Measurements from ENCODE around the gene S100A5.

S100A5 gene

DNA sequence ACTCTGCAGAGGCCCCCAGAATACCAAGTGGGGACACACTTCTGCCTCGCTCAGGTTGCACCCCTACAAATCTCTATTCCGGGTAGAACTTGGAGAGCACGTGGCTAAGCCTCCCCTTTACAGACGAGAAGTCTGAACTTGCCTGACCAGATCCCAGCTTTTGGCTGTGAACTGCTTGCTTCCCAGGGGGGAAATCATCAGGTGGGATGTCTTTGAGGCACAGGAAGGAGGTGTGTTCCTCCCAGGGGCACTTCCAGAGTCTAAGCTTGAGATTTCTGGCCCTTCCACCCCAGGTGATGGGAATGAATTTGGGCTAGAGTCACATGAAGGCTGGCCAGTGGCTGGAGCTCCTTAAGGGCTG, 9.6 kb upstream of the S100A5 start:
- DNase-seq (ENCODE audit: low read depth) = no peak
- H3K4me3 ChIP-seq (ENCODE audit: low read depth, low read length) = no peak overlapping the region
- TF ChIP-seq, protein P1, sequence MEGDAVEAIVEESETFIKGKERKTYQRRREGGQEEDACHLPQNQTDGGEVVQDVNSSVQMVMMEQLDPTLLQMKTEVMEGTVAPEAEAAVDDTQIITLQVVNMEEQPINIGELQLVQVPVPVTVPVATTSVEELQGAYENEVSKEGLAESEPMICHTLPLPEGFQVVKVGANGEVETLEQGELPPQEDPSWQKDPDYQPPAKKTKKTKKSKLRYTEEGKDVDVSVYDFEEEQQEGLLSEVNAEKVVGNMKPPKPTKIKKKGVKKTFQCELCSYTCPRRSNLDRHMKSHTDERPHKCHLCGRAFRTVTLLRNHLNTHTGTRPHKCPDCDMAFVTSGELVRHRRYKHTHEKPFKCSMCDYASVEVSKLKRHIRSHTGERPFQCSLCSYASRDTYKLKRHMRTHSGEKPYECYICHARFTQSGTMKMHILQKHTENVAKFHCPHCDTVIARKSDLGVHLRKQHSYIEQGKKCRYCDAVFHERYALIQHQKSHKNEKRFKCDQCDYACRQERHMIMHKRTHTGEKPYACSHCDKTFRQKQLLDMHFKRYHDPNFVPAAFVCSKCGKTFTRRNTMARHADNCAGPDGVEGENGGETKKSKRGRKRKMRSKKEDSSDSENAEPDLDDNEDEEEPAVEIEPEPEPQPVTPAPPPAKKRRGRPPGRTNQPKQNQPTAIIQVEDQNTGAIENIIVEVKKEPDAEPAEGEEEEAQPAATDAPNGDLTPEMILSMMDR (IDR thresholded peaks at IDR 0.05; ENCODE audit: insufficient read depth, low read depth, low read length, missing control alignments) = no peak

DNA sequence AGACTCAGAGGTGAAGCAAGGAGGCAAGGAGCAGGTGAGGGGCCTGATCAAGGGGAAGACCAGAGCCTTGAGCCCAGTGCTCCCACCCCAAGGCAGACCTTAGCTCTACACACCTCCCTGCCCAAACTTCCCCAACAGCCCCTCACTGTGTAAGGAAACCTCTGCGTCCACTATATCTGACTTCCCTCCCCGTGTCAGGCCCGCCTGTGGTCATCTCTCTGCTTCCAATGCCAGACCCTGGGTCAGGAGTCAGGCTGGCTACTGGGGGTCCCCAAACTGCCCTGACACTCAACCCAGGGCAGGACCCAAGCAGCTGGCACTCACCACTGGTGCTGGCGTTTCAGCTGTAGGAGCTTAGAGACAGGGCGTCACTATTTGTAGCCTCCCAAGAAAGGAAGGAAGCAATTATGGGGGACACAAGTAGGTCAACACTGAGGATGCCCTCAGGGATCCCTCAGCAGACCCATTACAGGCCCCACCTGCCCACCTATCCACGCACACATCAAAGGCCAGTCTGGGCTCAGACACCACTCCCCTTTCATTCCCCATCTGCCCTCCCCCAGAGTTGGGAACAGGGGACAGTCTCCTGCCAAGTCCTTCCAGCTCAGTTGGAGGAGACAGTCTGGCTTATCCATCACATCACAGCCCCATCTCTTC, 9.1 kb upstream of the S100A5 start:
- no peak overlapping the region for H3K4me3 ChIP-seq (ENCODE audit: low read depth, low read length)
- TF ChIP-seq, protein P1 (IDR thresholded peaks at IDR 0.05; ENCODE audit: insufficient read depth, low read depth, low read length, missing control alignments) = no peak
- no peak for DNase-seq (ENCODE audit: low read depth)

DNA sequence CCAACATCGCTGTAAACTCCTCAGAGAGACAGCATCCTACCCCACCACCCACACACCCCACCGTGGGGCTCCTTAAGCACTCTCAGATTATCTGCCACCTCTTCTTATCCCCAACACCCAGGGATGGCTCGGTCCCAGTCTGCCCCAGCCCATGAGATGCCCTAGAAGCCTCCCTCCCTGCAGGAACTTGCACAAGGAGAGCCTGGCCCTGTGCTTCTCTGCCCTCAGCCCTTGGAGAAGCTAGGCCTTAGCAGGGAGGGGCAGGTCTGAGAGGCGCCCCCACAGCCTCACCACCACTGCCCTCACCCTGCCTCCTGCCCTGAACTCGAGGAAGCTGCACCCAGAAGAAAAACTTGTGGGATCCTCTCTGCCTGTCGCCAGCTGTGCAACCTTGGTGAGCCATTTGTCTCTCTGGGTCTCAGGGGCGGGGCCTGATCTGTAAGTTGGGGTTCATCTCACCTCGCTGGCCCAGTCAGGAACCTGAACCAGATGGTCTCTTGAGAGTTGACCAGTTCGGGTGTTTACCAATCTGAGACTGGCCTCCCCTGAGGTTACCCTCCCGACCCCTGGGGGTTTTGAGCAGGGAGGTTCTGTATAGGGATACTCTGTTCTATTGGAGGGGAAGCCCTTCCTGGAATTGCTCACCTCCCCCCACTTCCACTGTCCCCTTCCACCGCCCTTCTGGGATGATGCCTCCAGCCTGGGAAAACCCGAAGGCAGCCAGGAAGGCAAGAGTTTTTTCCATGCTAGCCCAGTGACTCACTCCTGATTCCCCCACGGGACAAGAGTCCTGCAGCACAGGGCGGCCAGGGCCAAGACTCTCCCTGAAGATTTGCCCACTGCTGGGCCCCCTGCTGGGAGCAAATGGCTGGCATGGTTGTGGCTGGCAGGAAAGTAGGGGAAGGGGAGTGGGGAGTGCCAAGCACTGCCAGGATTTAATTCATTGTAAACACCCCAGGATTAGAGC, 8.3 kb upstream of the S100A5 start, which contains the start of gene S100A3:
Gene S100A3 (minus strand): TSS at position 537 of the 967 bp plus-strand sequence. CDS start 773 bp downstream, outside the sequence.
- DNase-seq (ENCODE audit: low read depth) = no peak
- TF ChIP-seq, protein P1 (IDR thresholded peaks at IDR 0.05; ENCODE audit: insufficient read depth, low read depth, low read length, missing control alignments) = no peak
- H3K4me3 ChIP-seq (ENCODE audit: low read depth, low read length) = no peak within 1 kb of the TSS

GRCh38 chr1:153547560-153548551, 7.1 kb upstream of the S100A5 start:
- TF ChIP-seq, protein P1 (IDR thresholded peaks at IDR 0.05; ENCODE audit: insufficient read depth, low read depth, low read length, missing control alignments) = no peak
- no peak overlapping the region for H3K4me3 ChIP-seq (ENCODE audit: low read depth, low read length)
- DNase-seq (ENCODE audit: low read depth) = no peak

DNA sequence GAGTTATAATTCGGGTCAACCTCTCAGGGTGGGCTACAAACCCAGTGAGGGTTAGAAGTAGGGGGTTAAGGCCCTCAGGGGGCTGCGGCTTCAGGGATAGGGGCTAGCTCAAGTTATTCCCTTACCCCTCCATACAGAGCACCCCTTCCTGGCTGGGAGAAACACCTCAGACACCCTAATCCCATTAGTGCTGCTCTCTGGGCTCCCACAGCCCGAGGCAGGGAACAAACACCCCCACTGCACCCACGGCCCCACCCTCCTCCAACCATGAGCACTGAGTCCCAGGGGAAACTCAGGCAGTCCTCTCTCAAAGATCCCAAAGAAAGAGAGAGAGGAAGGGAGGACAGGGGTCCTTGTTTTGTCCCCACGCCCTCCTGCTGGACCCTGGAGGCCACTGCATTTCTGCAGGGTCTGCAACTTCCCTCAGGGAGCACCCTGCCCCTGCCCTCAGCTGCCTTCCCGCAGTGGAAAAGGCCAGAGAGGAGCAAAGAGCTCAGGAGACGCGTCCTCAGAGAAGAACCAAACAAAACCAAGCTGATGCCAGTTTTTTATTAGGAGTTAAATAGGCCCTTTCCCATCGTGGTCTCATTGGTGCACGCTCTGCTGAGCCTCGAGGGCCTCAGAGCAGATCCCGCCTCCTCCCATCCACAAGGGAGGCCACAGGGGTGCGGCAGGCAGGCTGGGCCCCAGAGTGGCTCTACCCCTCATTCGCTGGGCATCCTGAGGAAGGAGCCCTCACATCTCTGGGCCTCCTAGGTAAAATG, 6.2 kb upstream of the S100A5 start:
- TF ChIP-seq, protein P1 (IDR thresholded peaks at IDR 0.05; ENCODE audit: insufficient read depth, low read depth, low read length, missing control alignments) = no peak
- H3K4me3 ChIP-seq (ENCODE audit: low read depth, low read length) = no peak overlapping the region
- DNase-seq (ENCODE audit: low read depth) = no peak

- no peak for DNase-seq (ENCODE audit: low read depth)
- no peak overlapping the region for H3K4me3 ChIP-seq (ENCODE audit: low read depth, low read length)
- TF ChIP-seq, protein P1 (IDR thresholded peaks at IDR 0.05; ENCODE audit: insufficient read depth, low read depth, low read length, missing control alignments) = no peak
These were observed 5.6 kb upstream of the S100A5 start for GRCh38 chr1:153546371-153546770.
